GM18507 (cell line): ENCODE measurements around the gene BCKDK.
"Not testable (repeated sequence)": the region's sequence is repeated elsewhere in the genome, so short reads cannot be mapped to it uniquely, and the experiment has no call there.

Experiments
- DNase-seq: peaks from one replicate; pipeline ENCODE4 v3.0.0; 2011; ENCODE audit warnings: low read depth; ENCODE audit not compliant: insufficient read length; ENCODE audit errors: extremely low spot score
- FAIRE-seq: peaks from 2 replicates; lab custom pipeline; 2011; peaks lifted over from hg19 to GRCh38; lab: Jason Lieb, UNC

Gene BCKDK

GRCh38 chr16:31136287-31136662 lies 28.1 kb downstream of the BCKDK start:
- FAIRE-seq (no peak), DNase-seq (no peak)

GRCh38 chr16:31136822-31137499 lies 28.8 kb downstream of the BCKDK start:
- FAIRE-seq, DNase-seq: not testable (repeated sequence)

- FAIRE-seq (no peak), DNase-seq (no peak)
Observed at GRCh38 chr16:31138621-31139578, 30.7 kb downstream of the BCKDK start.

GRCh38 chr16:31141071-31141469 lies 32.9 kb downstream of the BCKDK start:
- not testable (repeated sequence) for FAIRE-seq, DNase-seq

GRCh38 chr16:31141489-31142108 lies 33.4 kb downstream of the BCKDK start:
- no peak for FAIRE-seq
- no peak for DNase-seq

- peak; percentile 100 for DNase-seq
- peak; percentile 92 for FAIRE-seq
Observed at GRCh38 chr16:31142109-31143010, 34.2 kb downstream of the BCKDK start.

DNA sequence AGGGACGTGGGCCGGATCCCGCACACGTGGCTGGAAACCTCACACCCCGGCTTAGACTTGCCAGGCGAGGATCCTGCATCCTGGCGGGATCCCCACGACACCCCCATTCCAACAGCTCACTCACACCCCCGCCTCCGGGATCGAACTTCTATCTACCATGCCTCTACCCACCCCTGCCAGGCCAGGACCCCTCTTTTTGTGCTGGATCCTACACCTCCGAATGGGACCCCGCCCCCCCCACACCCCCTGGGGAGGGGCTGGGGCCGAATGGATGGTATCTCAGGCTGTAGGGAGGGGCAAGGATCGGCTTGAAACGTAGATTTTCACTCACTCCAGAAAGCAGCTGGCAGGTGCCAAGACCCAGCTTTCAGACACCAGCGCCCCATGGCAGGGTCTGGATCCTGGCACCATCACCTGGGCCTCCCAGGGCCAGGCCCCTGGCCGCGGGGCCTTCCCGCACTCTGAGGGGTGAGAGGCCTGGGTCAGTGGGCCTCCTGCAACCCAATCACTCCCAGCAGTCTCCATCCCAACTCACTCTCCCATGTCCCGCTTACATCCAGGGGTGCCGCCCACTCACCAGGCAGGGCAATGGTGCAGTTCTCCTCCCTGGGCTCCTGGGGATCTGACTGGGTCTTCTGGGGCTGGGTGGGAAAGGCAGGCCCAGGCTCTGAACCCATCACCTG lies 35.0 kb downstream of the BCKDK start:
- no peak for FAIRE-seq
- DNase-seq, result no peak

DNA sequence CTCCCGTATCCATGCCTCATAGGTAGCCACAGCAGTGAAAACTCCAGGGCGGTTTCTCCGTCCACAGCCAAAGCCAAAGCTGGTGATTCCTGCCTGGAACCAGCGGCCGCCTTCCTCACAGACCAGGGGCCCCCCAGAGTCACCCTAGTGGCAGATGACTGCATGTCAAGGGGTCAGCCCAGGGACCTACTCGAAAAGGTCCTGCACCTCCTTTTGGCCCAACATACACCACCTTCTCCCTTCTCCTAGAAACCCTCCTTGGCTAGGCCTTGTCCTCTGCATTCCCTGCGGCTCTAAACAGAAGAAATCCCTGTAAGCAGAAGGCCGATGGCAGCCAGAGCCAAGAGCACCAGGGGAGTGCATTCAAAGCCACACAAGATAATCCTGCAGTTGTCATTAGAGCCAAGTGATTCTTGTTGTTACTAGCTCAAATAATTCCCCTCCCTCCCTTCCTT lies 35.5 kb downstream of the BCKDK start:
- DNase-seq (no peak), FAIRE-seq (no peak)

- not testable (repeated sequence) for DNase-seq, FAIRE-seq
Observed at GRCh38 chr16:31144418-31144817, 36.2 kb downstream of the BCKDK start.

DNA sequence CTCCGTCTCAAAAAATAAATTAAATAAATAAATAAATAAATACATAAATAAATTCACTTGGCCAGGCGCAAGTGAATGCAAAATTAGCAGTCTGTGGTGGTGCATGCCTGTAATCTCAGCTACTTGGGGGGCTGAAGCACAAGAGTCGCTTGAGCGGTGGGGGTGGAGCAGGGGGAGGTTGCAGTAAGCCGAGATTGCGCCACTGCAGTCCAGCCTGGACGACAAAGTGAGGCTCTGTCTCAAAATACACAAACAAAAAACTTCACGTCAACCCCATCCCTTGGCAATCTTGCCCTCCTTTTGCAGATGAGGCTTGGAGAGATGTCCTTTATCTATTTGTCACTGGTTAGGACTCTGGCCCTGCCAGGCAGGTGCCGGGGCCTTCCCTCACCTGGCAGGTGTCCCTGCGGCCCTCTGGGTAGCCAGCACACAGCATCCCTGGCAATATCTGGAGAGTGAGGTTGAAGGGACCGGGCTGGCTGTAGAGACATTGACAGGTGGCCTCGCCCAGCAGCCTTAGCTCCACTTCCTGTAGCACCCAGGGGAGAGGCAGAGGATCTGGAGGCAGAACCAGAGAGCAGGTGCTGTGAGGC lies 37.3 kb downstream of the BCKDK start:
- FAIRE-seq (no peak), DNase-seq (no peak)

GRCh38 chr16:31147574-31147973 lies 39.4 kb downstream of the BCKDK start:
- DNase-seq (no peak), FAIRE-seq (no peak)

GRCh38 chr16:31148281-31148728 lies 40.1 kb downstream of the BCKDK start:
- FAIRE-seq (no peak), DNase-seq (no peak)

DNA sequence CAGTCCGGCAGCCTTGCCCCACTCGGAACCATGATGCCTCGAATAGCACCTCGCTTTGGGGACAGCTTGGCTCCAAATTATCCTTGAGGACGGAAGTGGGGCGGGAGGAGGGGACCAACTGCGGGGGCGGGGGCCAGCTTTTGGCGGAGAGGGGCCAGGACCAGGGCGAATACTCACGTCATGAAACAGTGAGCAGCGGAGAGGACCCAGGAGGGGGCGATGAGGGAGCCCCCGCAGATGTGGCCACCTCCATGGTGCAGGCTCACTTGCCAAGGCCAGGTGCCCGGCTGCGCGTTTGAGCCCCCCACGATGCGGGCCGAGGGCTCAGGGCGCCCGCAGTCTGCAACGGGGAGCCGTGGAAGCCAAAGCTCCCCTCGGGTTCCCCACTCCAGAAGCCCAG lies 40.7 kb downstream of the BCKDK start:
- DNase-seq, result no peak
- no peak for FAIRE-seq

DNA sequence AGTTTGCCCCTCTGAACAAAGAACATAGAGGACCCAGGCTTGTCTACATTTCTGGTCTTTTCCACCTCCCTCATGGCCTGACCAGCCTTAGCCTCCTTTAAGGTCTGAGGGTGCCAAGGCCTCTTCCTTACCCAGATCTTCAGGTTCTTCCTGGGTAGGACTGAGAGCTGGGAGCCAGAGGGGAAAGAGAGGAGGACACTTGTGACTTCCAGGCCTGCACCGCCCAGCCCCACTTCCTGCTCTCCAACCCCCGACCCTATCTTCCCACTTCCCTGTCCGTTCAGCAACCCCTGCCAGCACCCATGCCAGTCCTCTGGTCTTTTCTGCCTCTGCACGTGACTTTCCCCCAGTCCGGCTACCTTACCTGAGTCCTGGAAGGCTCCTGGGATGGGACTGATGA lies 41.1 kb downstream of the BCKDK start:
- DNase-seq (no peak), FAIRE-seq (no peak)

DNA sequence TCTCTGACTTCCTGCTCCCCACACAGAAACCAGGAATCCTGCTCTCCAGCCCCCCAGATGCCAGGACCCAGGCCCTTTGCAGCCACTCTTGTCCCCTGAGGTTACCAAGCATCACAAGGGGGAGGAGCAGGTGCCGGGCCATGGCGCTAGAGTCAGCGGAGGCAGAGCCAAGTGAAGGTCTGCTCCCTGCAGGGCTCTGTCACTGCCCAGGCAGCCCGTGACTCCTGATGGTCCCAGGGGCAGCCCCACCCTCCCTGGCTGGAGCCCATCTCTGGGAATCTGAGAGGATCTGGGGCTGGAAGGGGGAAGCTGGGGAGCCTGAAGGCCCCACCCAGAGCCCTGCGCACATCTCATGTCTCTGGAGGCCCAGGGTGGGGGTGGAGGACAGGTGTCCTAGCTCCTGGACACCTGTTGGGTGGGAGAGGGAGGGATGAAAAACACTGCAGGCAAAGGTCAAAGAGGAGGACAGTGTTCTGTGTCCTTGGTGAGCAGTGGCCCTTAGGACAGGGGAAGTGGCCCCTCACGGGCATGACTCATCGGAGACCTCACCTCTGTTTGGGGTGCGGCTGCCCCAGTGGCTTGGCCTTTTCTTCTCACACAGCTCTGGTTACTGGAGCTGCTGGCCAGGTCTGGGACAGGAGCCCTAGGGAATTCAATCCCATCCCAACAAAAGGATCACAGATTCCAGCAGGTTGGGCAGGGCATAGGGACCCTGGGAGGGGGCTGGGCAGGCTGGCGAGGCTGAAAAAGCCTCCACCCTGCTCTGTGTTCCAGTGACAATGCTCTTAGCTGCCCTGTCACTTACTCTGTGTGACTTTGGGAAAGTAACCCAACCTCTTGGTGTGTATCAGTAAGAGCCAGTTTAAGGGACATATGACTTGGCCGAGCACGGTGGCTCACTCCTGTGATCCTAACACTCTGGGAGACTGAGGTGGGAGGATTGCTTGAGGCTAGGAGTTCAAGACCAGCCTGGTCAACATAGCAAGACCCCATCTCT lies 42.0 kb downstream of the BCKDK start, which contains the start of gene PRSS36:
Gene PRSS36 (minus strand): TSS at position 173 of the 997 bp plus-strand sequence. CDS start 31 bp downstream, at position 142.
- DNase-seq (no peak), FAIRE-seq (no peak)

GRCh38 chr16:31150976-31151375 lies 42.8 kb downstream of the BCKDK start:
- not testable (repeated sequence) for FAIRE-seq, DNase-seq

- no peak for FAIRE-seq
- no peak for DNase-seq
Observed at GRCh38 chr16:31157136-31157535, 49.0 kb downstream of the BCKDK start.
